ENCODE data around the gene TAB2.

DNA sequence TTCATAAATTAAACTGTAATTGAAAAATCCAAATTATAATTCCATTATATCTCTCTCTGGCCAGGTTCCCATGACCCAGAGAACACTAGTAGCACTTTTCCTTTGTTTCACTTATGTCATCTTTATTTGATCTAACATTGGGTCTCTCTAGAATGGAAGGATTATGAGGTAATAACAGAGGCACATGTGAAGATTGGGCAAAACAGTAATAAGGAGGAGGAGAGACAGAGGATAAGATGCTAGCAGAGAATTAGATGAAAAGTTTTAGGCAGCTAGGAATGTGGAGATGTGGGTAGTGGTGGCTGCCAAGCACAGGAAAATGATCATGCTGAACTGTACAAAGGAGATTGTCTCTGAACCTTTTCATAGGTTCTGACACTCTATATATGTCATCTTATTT is 3.3 kb downstream of the TAB2 start:
- TF ChIP-seq, protein P1, sequence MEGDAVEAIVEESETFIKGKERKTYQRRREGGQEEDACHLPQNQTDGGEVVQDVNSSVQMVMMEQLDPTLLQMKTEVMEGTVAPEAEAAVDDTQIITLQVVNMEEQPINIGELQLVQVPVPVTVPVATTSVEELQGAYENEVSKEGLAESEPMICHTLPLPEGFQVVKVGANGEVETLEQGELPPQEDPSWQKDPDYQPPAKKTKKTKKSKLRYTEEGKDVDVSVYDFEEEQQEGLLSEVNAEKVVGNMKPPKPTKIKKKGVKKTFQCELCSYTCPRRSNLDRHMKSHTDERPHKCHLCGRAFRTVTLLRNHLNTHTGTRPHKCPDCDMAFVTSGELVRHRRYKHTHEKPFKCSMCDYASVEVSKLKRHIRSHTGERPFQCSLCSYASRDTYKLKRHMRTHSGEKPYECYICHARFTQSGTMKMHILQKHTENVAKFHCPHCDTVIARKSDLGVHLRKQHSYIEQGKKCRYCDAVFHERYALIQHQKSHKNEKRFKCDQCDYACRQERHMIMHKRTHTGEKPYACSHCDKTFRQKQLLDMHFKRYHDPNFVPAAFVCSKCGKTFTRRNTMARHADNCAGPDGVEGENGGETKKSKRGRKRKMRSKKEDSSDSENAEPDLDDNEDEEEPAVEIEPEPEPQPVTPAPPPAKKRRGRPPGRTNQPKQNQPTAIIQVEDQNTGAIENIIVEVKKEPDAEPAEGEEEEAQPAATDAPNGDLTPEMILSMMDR (IDR thresholded peaks at IDR 0.05), result no peak
- no peak for TF ChIP-seq EZH2 (IDR thresholded peaks at IDR 0.05; ENCODE audit: borderline replicate concordance, insufficient read depth, low read depth, low read length, poor library complexity, severe bottlenecking)
